ES-I3 (cell line): ENCODE data around the gene AK5.
"Not testable (repeated sequence)": the region's sequence is repeated elsewhere in the genome, so short reads cannot be mapped to it uniquely, and the experiment has no call there.

Source experiments
- H3K36me3 ChIP-seq: 2 replicates; pipeline ENCODE4 v1.6.1; 2013; ENCODE audit warnings: mild to moderate bottlenecking, low read length, control low read depth, moderate library complexity; ENCODE audit not compliant: insufficient read depth
- H3K4me1 ChIP-seq: 2 replicates; pipeline ENCODE4 v1.6.1; 2013; ENCODE audit warnings: mild to moderate bottlenecking, control low read depth, low read length; ENCODE audit not compliant: insufficient read depth
- H3K9ac ChIP-seq: 2 replicates; pipeline ENCODE4 v1.6.1; 2013; ENCODE audit warnings: low read depth, mild to moderate bottlenecking, low read length, moderate library complexity
- H3K9me3 ChIP-seq: 2 replicates; pipeline ENCODE4 v1.6.1; 2013; ENCODE audit warnings: mild to moderate bottlenecking, low read length, moderate library complexity; ENCODE audit not compliant: control insufficient read depth, insufficient read depth

The AK5 gene

GRCh38 chr1:77408933-77409332, 127.1 kb downstream of the AK5 start:
- not testable (repeated sequence) for H3K9ac ChIP-seq, H3K36me3 ChIP-seq, H3K9me3 ChIP-seq, H3K4me1 ChIP-seq

- H3K36me3 ChIP-seq = no peaks in the 10 kb centered on the region
- H3K9me3 ChIP-seq = no peaks in the 10 kb centered on the region
- H3K4me1 ChIP-seq = peaks cover 6% of the 10 kb centered on the region; the same call in 1 of the 2 replicates
- no peak overlapping the region for H3K9ac ChIP-seq
Measured at GRCh38 chr1:77412069-77412819, 130.4 kb downstream of the AK5 start.

- no peaks in the 10 kb centered on the region for H3K36me3 ChIP-seq
- no peak overlapping the region for H3K9ac ChIP-seq
- H3K4me1 ChIP-seq = peaks cover 6% of the 10 kb centered on the region; the same call in 1 of the 2 replicates
- no peaks in the 10 kb centered on the region for H3K9me3 ChIP-seq
Measured at GRCh38 chr1:77412820-77413530, 131.2 kb downstream of the AK5 start.

GRCh38 chr1:77413541-77414335, 131.9 kb downstream of the AK5 start:
- Histone ChIP-seq H3K4me1 (peaks cover 6% of the 10 kb centered on the region; the same call in 1 of the 2 replicates), H3K9ac (no peak overlapping the region), H3K9me3 (peaks cover 5% of the 10 kb centered on the region; the same call in 1 of the 2 replicates), H3K36me3 (no peaks in the 10 kb centered on the region)

GRCh38 chr1:77415579-77415978, 133.8 kb downstream of the AK5 start:
- H3K36me3 ChIP-seq = no peaks in the 10 kb centered on the region
- H3K9me3 ChIP-seq = peaks cover 5% of the 10 kb centered on the region; the same call in 1 of the 2 replicates
- H3K9ac ChIP-seq = no peak overlapping the region
- H3K4me1 ChIP-seq = peaks cover 6% of the 10 kb centered on the region; the same call in 1 of the 2 replicates

GRCh38 chr1:77416692-77417450, 135.1 kb downstream of the AK5 start:
- Histone ChIP-seq H3K9ac (no peak overlapping the region), H3K36me3 (no peaks in the 10 kb centered on the region), H3K9me3 (peaks cover 5% of the 10 kb centered on the region; the same call in 1 of the 2 replicates), H3K4me1 (peaks cover 6% of the 10 kb centered on the region; the same call in 1 of the 2 replicates)

GRCh38 chr1:77418055-77418454, 136.2 kb downstream of the AK5 start:
- H3K36me3 ChIP-seq, H3K9me3 ChIP-seq, H3K9ac ChIP-seq, H3K4me1 ChIP-seq: not testable (repeated sequence)

GRCh38 chr1:77421504-77422233, 139.8 kb downstream of the AK5 start:
- Histone ChIP-seq H3K36me3 (no peaks in the 10 kb centered on the region), H3K9me3 (peaks cover 5% of the 10 kb centered on the region; the same call in 1 of the 2 replicates), H3K4me1 (no peaks in the 10 kb centered on the region), H3K9ac (no peak overlapping the region)

- H3K9me3 ChIP-seq = peaks cover 4% of the 10 kb centered on the region
Measured at GRCh38 chr1:77424236-77424635, 142.4 kb downstream of the AK5 start.

GRCh38 chr1:77428068-77428467, 146.2 kb downstream of the AK5 start:
- H3K9me3 ChIP-seq = peaks cover 4% of the 10 kb centered on the region
- no peak overlapping the region for H3K9ac ChIP-seq
- no peaks in the 10 kb centered on the region for H3K36me3 ChIP-seq
- no peaks in the 10 kb centered on the region for H3K4me1 ChIP-seq

More at GRCh38 chr1:77424236-77424635, 142.4 kb downstream of the AK5 start:
- H3K9ac ChIP-seq = no peak overlapping the region
- no peaks in the 10 kb centered on the region for H3K4me1 ChIP-seq
- H3K36me3 ChIP-seq = no peaks in the 10 kb centered on the region

- H3K4me1 ChIP-seq = no peaks in the 10 kb centered on the region
- H3K36me3 ChIP-seq = no peaks in the 10 kb centered on the region
- no peak overlapping the region for H3K9ac ChIP-seq
- H3K9me3 ChIP-seq = peaks cover 4% of the 10 kb centered on the region
Measured at GRCh38 chr1:77430966-77431690, 149.3 kb downstream of the AK5 start.

GRCh38 chr1:77433934-77434333, 152.1 kb downstream of the AK5 start:
- no peak overlapping the region for H3K9ac ChIP-seq
- H3K4me1 ChIP-seq = no peaks in the 10 kb centered on the region
- H3K36me3 ChIP-seq = no peaks in the 10 kb centered on the region
- H3K9me3 ChIP-seq = no peaks in the 10 kb centered on the region

GRCh38 chr1:77434967-77435366, 153.1 kb downstream of the AK5 start:
- H3K36me3 ChIP-seq = no peaks in the 10 kb centered on the region
- no peak overlapping the region for H3K9ac ChIP-seq
- no peaks in the 10 kb centered on the region for H3K4me1 ChIP-seq
- H3K9me3 ChIP-seq = no peaks in the 10 kb centered on the region
